Measurements from ENCODE around the gene FUT8. TPM values are rescaled to one million over a fixed set of nuclear protein-coding genes. Genes with fewer than 3 reads are reported as not detected.

Gene FUT8
- total and polyA plus RNA-seq, 8 donors: 5.8 to 42.6 (median 20.3) TPM

- Histone ChIP-seq H3K4me1 (peaks cover 0 to 6% (median 4%) of the 10 kb centered on the region in 3 donors), H3K36me3 (no peaks in the 10 kb centered on the region), H3K4me3 (no peak overlapping the region), H3K9me3 (no peaks in the 10 kb centered on the region), H3K27ac (no peak overlapping the region), H3K27me3 (no peaks in the 10 kb centered on the region)
- no peak for FAIRE-seq
- intact Hi-C loops (cut with DNase I): no loop called here
- no peak for ATAC-seq
- no peak for TF ChIP-seq CTCF (IDR thresholded peaks at IDR 0.05)
- no peak for DNase-seq
These were observed 105.4 kb downstream of the FUT8 start for GRCh38 chr14:65517635-65518542.

GRCh38 chr14:65528069-65528468 lies 115.5 kb downstream of the FUT8 start:
- ATAC-seq: no peak
- 98% methylated on average over 11 of the region's 11 CpGs for whole genome bisulfite sequencing, 2 donors
- Histone ChIP-seq H3K4me3 (no peak overlapping the region), H3K27ac (no peak overlapping the region), H3K9me3 (no peaks in the 10 kb centered on the region), H3K4me1 (no peaks in the 10 kb centered on the region), H3K36me3 (no peaks in the 10 kb centered on the region), H3K27me3 (no peaks in the 10 kb centered on the region)
- no peak for DNase-seq
- intact Hi-C loops (cut with DNase I): no loop called here
- FAIRE-seq: no peak
- no peak for TF ChIP-seq CTCF (IDR thresholded peaks at IDR 0.05)

GRCh38 chr14:65531148-65531547 lies 118.6 kb downstream of the FUT8 start:
- FAIRE-seq (no peak), ATAC-seq (no peak), DNase-seq (no peak)
- intact Hi-C loops (cut with DNase I): no loop called here
- Histone ChIP-seq H3K36me3 (no peaks in the 10 kb centered on the region), H3K4me1 (no peaks in the 10 kb centered on the region), H3K27me3 (no peaks in the 10 kb centered on the region), H3K9me3 (no peaks in the 10 kb centered on the region), H3K27ac (no peak overlapping the region), H3K4me3 (no peak overlapping the region)
- TF ChIP-seq CTCF (IDR thresholded peaks at IDR 0.05): no peak
- 92 to 96% methylated on average over 3 of the region's 3 CpGs for WGBS, 2 donors

GRCh38 chr14:65533736-65534404 lies 121.3 kb downstream of the FUT8 start:
- no peaks in the 10 kb centered on the region for H3K36me3 ChIP-seq
- TF ChIP-seq CTCF (IDR thresholded peaks at IDR 0.05): no peak
- H3K4me1 ChIP-seq: no peaks in the 10 kb centered on the region
- ATAC-seq (no peak), FAIRE-seq (no peak), DNase-seq (no peak)
- H3K4me3 ChIP-seq: no peak overlapping the region
- H3K27me3 ChIP-seq: no peaks in the 10 kb centered on the region
- intact Hi-C loops (cut with DNase I): no loop called here
- WGBS, 2 donors: 98 to 99% methylated on average over 4 of the region's 4 CpGs
- H3K9me3 ChIP-seq: no peaks in the 10 kb centered on the region
- no peak overlapping the region for H3K27ac ChIP-seq

All from pancreas (tissue), 10 donors.